Retinal pigment epithelial cell (primary cell): Measurements from ENCODE around the gene PPP2R1B.

ENCODE experiments used
- DNase-seq: peaks from one replicate; pipeline ENCODE4 v3.0.0-alpha.2; 2010; ENCODE audit warnings: low read depth
- H3K4me3 ChIP-seq: 2 replicates; pipeline ENCODE4 v1.5.1; 2011; ENCODE audit warnings: mild to moderate bottlenecking, low read length, control low read depth, moderate library complexity
- TF ChIP-seq, protein P1 (sequence below): conservative IDR thresholded peaks from 2 replicates; pipeline ENCODE4 v1.5.1; 2011; ENCODE audit warnings: low read depth, low read length, control low read depth, inconsistent platforms

PPP2R1B gene

DNA sequence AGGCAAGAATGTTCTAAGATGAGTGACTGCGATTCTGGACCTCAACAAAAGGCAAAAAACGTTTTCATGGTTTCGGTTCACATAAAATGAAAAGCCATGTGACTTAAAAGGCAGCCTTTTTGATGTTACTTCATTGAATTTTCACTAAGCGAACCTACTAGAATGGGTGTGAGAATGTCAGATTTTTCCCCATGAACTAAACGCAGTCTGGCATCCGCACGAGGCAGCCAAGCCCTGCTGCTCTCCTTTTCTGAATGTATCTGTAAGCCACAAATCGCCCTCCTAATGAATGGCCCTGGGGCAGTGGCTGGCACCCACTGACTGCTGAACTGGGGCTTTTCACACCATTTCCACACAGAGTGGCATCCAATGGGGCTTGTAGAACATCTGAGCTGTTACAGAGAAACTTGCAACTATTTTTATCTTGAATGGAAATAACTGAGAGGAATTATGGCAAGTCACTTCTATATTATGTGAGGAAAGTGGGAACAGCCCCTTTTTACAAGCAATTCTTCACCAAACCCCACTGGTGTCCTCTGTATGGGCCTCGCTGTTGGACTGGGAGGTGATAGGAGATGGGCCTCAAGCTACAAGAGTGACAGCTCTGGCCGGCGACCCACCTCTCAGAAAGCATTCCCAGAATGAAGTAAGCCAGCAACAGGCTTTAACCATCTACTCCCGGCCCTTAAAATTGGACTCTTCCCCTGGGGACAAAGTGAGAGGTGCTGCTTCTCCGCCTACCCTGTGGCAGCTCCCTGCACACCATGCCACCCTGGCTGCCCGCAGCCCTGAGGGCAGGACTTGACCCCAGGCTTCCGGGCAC, 29.4 kb downstream of the PPP2R1B start:
- DNase-seq = no peak
- TF ChIP-seq, protein P1, sequence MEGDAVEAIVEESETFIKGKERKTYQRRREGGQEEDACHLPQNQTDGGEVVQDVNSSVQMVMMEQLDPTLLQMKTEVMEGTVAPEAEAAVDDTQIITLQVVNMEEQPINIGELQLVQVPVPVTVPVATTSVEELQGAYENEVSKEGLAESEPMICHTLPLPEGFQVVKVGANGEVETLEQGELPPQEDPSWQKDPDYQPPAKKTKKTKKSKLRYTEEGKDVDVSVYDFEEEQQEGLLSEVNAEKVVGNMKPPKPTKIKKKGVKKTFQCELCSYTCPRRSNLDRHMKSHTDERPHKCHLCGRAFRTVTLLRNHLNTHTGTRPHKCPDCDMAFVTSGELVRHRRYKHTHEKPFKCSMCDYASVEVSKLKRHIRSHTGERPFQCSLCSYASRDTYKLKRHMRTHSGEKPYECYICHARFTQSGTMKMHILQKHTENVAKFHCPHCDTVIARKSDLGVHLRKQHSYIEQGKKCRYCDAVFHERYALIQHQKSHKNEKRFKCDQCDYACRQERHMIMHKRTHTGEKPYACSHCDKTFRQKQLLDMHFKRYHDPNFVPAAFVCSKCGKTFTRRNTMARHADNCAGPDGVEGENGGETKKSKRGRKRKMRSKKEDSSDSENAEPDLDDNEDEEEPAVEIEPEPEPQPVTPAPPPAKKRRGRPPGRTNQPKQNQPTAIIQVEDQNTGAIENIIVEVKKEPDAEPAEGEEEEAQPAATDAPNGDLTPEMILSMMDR = no peak
- no peak overlapping the region for H3K4me3 ChIP-seq

DNA sequence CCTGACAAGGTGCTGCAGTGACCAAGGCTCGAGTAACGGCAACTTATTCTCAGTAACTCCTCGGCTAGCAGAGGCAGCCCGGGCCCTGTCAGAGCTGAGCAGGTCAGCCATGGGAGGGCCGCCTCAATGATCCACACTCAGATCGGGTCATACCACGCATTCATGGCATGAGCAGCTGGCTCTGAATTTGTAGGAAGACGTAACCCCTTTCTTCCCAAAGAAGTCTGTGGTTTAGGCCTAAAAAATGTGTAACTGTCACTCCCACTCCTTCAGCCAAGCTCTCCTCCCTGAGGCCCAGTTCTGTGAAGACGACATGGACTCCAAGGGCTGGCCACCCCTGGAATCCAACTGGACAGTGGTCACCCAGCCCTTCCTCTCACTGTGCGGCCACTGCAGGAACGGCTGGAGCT, 30.0 kb downstream of the PPP2R1B start:
- DNase-seq = no peak
- H3K4me3 ChIP-seq = no peak overlapping the region
- TF ChIP-seq, protein P1 = no peak

DNA sequence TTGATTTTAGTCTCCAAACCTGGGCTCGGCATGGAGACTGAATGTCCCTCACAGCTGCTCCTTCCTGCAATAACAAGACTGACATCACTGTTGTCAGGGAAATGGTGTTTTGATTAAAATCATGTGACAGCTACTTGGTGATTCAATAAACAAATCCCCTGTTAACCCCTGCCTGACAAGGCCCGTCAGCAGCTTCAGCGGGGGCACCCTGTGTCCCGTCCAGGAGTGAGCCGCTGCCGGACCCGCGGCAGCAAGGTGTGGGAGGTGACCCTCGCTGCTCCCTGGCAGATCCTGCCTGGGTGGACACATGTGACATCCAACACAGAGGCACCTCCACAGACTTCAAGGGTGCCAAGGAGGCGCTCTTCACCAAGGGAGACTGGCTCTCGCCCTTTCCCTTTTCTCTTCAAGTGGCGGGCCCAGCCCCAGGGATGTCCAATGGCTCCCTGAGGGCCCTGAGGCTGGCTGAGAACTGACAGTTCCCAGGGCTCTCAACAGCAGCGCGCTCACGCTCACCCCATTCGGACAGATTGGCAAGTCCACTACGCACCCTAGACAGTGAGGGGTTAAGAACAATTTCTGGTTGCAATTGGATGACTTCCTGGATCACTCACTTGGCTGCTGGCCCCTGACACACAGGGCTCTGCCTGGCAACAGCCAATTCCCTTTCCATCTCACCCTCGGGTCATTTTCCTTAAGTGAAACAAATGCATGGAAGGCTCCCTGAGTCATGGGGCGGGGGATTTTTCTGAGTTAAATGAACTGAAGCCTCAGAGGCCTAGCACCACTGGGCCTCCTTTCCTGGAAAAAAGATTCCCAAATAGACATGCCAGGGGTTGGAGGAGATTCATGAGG, 30.7 kb downstream of the PPP2R1B start:
- DNase-seq = peak; percentile 96
- H3K4me3 ChIP-seq = peak overlapping the region; percentile 31
- TF ChIP-seq, protein P1 = no peak

DNA sequence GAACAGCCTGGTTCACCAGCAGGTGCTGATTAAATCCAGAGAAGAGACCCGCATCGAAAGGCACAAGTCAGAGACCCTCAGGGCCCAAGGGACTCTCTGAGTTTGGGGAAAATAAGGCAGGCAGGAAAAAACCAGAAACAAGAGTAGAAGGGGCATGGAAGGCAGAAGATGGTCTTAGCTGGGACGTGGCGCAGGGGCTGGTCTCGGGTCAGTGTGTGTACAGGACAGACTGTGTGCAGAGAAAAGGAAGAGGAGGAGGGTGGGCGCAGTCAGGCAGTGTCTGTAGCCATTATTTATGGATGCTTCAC, 31.3 kb downstream of the PPP2R1B start:
- no peak overlapping the region for H3K4me3 ChIP-seq
- no peak for DNase-seq
- TF ChIP-seq, protein P1 = no peak

DNA sequence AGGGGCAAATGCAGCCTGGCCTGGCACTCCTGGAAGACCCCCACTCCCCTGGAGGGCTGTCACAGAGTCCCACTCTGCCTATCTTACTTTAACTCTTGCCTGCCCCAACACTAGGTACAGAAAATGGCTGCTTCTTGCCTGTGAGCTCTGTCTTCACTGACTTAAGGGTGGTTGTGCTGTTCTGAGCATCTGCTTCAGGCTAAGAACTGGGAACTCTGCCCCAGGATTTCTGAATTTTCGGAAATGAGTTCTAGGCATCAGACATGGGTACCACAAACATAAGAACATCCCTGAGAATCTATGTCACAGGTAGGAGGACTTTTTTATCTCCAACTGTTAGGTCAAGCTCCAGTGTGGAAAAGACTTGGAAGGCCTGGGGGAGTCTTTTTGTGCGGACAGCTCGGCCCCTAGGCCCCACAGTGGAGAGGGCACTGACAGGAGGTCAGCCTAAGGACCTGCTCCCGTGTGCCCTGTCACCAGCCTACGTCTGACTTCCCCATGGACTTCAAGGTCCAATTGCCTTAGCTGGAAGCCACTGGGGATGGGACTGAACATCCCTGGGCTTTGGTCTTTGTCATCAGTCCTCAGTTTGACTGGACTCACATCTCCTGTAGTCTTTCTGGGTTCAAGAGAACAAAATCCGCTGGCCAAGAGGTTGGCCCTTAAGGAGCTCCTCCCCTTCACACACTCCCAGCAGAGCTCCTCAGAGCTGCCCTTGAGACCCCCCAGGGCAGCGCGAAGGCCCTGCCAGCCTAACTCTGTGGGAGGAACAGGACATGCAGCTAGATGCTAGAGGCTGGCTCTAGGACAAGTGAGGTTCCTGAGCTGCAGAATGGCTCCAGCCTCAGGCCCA, 31.9 kb downstream of the PPP2R1B start:
- no peak overlapping the region for H3K4me3 ChIP-seq
- no peak for DNase-seq
- TF ChIP-seq, protein P1 = no peak

DNA sequence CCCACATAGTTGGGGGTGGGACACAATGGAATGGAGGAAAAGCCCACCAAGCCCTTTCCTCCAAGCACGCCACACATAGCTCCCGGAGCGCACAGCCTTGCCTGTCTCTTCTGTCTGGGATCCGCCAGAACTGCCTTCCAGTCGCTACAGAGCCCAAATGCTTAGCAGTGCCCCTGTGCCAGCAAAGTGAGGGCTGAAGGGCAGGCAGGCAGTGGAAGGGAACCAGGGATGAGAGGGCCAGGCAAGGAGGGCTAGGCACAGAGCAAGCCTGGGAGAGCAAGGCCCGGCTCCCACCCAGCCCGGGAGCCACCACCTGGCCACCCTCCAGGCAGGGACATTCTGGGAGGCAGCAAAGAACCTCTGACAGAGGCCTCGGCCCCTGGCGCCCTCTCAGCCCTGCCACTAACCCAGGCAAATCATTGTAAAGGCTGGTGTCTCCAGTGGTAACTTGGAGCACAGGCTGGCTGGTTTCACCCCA, 32.5 kb downstream of the PPP2R1B start:
- TF ChIP-seq, protein P1 = no peak
- H3K4me3 ChIP-seq = no peak overlapping the region
- DNase-seq = no peak
